ENCODE measurements around the gene SLC2A10. TPM values are rescaled to one million over a fixed set of nuclear protein-coding genes. Genes with fewer than 3 reads are reported as not detected.
A peak's percentile ranks its signal among the peaks of the same experiment; 100 is the strongest.

Gene SLC2A10
- total RNA-seq, 2 experiments from 2014 or later: not detected

DNA sequence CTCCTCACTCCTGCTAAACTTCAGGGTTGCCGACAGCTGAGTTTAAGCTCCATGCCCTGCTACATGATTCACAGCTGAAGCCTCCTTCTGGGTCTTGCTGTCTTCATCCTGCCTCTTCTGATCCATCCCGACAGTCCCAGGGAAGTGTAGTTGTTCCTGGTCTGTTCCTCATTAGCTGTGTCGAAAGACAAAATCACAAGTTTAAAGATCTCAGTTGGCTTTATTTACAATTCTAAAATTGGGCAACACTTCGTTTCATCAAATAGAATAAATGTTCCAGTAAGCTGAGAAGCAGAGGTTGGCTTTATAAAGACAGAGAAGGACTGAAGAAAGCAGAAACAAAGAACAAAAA is 4.1 kb upstream of the SLC2A10 start:
- intact Hi-C loops (cut with DNase I, micrococcal nuclease): no loop called here
- CTCF ChIA-PET: no interaction called here

GRCh38 chr20:46706242-46706641 is 3.2 kb upstream of the SLC2A10 start:
- no peak for ATAC-seq
- H3K4me1 Mint-ChIP-seq: peaks cover 11% of the 10 kb centered on the region
- CTCF ChIA-PET: no interaction called here
- peaks cover 44% of the 10 kb centered on the region for H3K27me3 Mint-ChIP-seq
- no peaks in the 10 kb centered on the region for H3K36me3 Mint-ChIP-seq (ENCODE audit: low read depth)
- no peak overlapping the region for H3K4me3 Mint-ChIP-seq
- POLR2A ChIA-PET: no interaction called here
- H3K27ac Mint-ChIP-seq: no peak overlapping the region
- no peak for DNase-seq
- H3K9me3 Mint-ChIP-seq (ENCODE audit: low read depth): peaks cover 6% of the 10 kb centered on the region
- intact Hi-C loops (cut with DNase I, micrococcal nuclease): no loop called here

More for the DNA sequence above, 4.1 kb upstream of the SLC2A10 start:
- H3K27me3 Mint-ChIP-seq: peaks cover 44% of the 10 kb centered on the region
- peaks cover 6% of the 10 kb centered on the region for H3K9me3 Mint-ChIP-seq (ENCODE audit: low read depth)
- ATAC-seq: no peak
- no peak overlapping the region for H3K27ac Mint-ChIP-seq
- peaks cover 10% of the 10 kb centered on the region for H3K4me1 Mint-ChIP-seq
- DNase-seq: no peak
- POLR2A ChIA-PET: no interaction called here
- H3K36me3 Mint-ChIP-seq (ENCODE audit: low read depth): no peaks in the 10 kb centered on the region
- no peak overlapping the region for H3K4me3 Mint-ChIP-seq

DNA sequence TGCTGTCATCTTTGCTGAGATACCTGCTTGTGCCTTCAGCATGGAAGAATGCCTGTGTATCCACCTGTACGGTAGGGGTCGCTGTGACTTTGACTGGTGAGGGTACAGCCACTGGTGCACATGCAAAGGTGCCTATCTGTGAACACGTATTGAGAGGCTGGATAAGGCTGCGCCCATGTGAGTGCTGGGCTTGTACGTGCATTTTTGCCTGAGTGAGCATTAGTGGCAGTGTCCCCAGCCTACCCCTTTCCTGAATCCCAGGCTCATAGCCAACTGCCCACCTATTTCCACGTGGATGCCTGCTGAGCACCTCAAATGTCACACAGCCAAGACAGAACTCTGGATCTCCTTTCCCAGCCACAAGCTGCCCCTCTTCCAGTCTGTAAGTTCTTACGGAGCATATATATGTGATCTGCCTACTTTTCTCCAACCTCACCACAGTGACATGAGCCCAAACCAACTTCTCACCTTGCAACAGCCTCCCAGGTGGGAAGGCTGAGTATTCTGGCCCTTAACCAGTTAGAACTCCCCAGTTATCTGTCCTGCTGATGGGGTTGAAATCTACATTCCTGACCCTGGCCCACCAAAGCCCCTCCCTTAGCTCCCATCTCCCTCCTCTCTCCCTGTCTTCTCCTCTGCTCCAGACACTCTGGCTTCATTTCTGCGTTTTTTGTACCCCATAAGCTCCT is 1.1 kb upstream of the SLC2A10 start:
- POLR2A ChIA-PET: no interaction called here
- Mint-ChIP-seq H3K4me1 (peaks cover 11% of the 10 kb centered on the region), H3K36me3 (ENCODE audit: low read depth) (no peaks in the 10 kb centered on the region), H3K9me3 (ENCODE audit: low read depth) (peaks cover 6% of the 10 kb centered on the region), H3K4me3 (no peak overlapping the region), H3K27ac (no peak overlapping the region), H3K27me3 (peaks cover 53% of the 10 kb centered on the region)
- CTCF ChIA-PET: interaction anchor here (0.9 kb wide), 1 partner anchor 40 kb away, joined by 4 read pairs; no protein-coding TSS in a partner anchor
- DNase-seq (peak; percentile 48), ATAC-seq (peak; percentile 30)
- intact Hi-C loops (cut with DNase I, micrococcal nuclease): no loop called here

GRCh38 chr20:46709055-46709458 is 392 bp upstream of the SLC2A10 start:
- ChIA-PET CTCF (interaction anchor here (0.9 kb wide), 1 partner anchor 39 kb away, joined by 4 read pairs; no protein-coding TSS in a partner anchor), POLR2A (no interaction called here)
- peaks cover 11% of the 10 kb centered on the region for H3K4me1 Mint-ChIP-seq
- H3K9me3 Mint-ChIP-seq (ENCODE audit: low read depth): peaks cover 6% of the 10 kb centered on the region
- DNase-seq (no peak), ATAC-seq (no peak)
- H3K4me3 Mint-ChIP-seq: peak overlapping the region; percentile 4
- no peaks in the 10 kb centered on the region for H3K36me3 Mint-ChIP-seq (ENCODE audit: low read depth)
- H3K27me3 Mint-ChIP-seq: peaks cover 59% of the 10 kb centered on the region
- no peak overlapping the region for H3K27ac Mint-ChIP-seq
- intact Hi-C loops (cut with DNase I, micrococcal nuclease): no loop called here

- intact Hi-C loops (cut with DNase I, micrococcal nuclease): no loop called here
- ChIA-PET CTCF (interaction anchor here (1.0 kb wide), 1 partner anchor 25 kb away, joined by 3 read pairs; no protein-coding TSS in a partner anchor), POLR2A (interaction anchor here (0.7 kb wide), 1 partner anchor 8 kb away, joined by 4 read pairs; no protein-coding TSS in a partner anchor)
- DNase-seq: no peak
- H3K4me1 Mint-ChIP-seq: peaks cover 11% of the 10 kb centered on the region
- peak overlapping the region; percentile 24 for H3K4me3 Mint-ChIP-seq
- H3K36me3 Mint-ChIP-seq (ENCODE audit: low read depth): no peaks in the 10 kb centered on the region
- H3K27me3 Mint-ChIP-seq: peaks cover 63% of the 10 kb centered on the region
- H3K27ac Mint-ChIP-seq: no peak overlapping the region
- peaks cover 6% of the 10 kb centered on the region for H3K9me3 Mint-ChIP-seq (ENCODE audit: low read depth)
- no peak for ATAC-seq
These were observed 884 bp downstream of the SLC2A10 start for GRCh38 chr20:46710153-46710913.

DNA sequence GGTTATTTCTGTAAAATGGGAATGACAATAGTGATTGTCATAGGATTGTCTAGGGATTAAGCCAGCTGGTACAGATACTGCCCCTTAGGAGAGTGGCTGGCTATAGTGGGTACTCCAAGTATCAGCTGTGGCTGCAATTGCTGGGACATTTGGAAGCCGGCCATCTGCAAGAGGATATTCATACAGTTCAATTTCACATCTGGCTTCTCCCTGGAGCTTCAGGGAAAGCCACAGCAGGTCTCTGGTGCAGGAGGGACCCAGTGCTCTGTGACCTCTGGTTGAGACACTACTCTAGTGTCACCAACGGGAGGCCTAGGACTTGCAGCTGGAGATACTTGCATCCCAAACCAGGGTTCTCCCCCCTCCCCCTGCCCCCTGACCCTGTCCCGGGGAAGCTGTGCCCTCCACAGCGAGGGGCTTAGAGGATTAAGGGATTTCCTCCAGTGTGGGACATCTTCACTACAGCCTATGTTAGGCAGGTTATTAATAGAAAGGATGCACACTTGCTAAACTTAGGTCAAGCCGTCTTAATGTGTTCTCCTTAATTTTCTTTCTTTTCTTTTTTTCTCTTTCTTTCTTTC is 2.7 kb downstream of the SLC2A10 start:
- intact Hi-C loops (cut with DNase I, micrococcal nuclease): no loop called here
- CTCF ChIA-PET: no interaction called here
- Mint-ChIP-seq H3K27ac (no peak overlapping the region), H3K36me3 (ENCODE audit: low read depth) (no peaks in the 10 kb centered on the region), H3K4me3 (no peak overlapping the region), H3K4me1 (peaks cover 11% of the 10 kb centered on the region), H3K27me3 (peaks cover 55% of the 10 kb centered on the region), H3K9me3 (ENCODE audit: low read depth) (no peaks in the 10 kb centered on the region)
- POLR2A ChIA-PET: no interaction called here
- DNase-seq (no peak), ATAC-seq (no peak)

- H3K9me3 Mint-ChIP-seq (ENCODE audit: low read depth): no peaks in the 10 kb centered on the region
- H3K36me3 Mint-ChIP-seq (ENCODE audit: low read depth): no peaks in the 10 kb centered on the region
- H3K4me1 Mint-ChIP-seq: peaks cover 8% of the 10 kb centered on the region
- no peak for DNase-seq
- CTCF ChIA-PET: no interaction called here
- intact Hi-C loops (cut with DNase I, micrococcal nuclease): no loop called here
- no peak overlapping the region for H3K27ac Mint-ChIP-seq
- H3K27me3 Mint-ChIP-seq: peaks cover 42% of the 10 kb centered on the region
- ATAC-seq: no peak
- POLR2A ChIA-PET: no interaction called here
- H3K4me3 Mint-ChIP-seq: no peak overlapping the region
These were observed 4.7 kb downstream of the SLC2A10 start for GRCh38 chr20:46713957-46714834.

GRCh38 chr20:46715292-46715756 is 5.9 kb downstream of the SLC2A10 start:
- H3K4me3 Mint-ChIP-seq: no peak overlapping the region
- no peak overlapping the region for H3K27ac Mint-ChIP-seq
- no peak for ATAC-seq
- peaks cover 36% of the 10 kb centered on the region for H3K27me3 Mint-ChIP-seq
- DNase-seq: no peak
- peaks cover 1% of the 10 kb centered on the region for H3K4me1 Mint-ChIP-seq
- ChIA-PET CTCF (no interaction called here), POLR2A (no interaction called here)
- no peaks in the 10 kb centered on the region for H3K36me3 Mint-ChIP-seq (ENCODE audit: low read depth)
- intact Hi-C loops (cut with DNase I, micrococcal nuclease): no loop called here
- H3K9me3 Mint-ChIP-seq (ENCODE audit: low read depth): peaks cover 6% of the 10 kb centered on the region

- ATAC-seq (no peak), DNase-seq (no peak)
- no peak overlapping the region for H3K27ac Mint-ChIP-seq
- H3K36me3 Mint-ChIP-seq (ENCODE audit: low read depth): no peaks in the 10 kb centered on the region
- ChIA-PET POLR2A (interaction anchor here (0.5 to 0.6 kb wide), 2 partner anchors 8 to 633 kb away, joined by 3 to 4 read pairs; no protein-coding TSS in a partner anchor), CTCF (no interaction called here)
- no peaks in the 10 kb centered on the region for H3K4me1 Mint-ChIP-seq
- H3K4me3 Mint-ChIP-seq: no peak overlapping the region
- H3K9me3 Mint-ChIP-seq (ENCODE audit: low read depth): peaks cover 8% of the 10 kb centered on the region
- peaks cover 23% of the 10 kb centered on the region for H3K27me3 Mint-ChIP-seq
- intact Hi-C loops (cut with DNase I, micrococcal nuclease): no loop called here
These were observed 8.5 kb downstream of the SLC2A10 start for GRCh38 chr20:46717818-46718541.

DNA sequence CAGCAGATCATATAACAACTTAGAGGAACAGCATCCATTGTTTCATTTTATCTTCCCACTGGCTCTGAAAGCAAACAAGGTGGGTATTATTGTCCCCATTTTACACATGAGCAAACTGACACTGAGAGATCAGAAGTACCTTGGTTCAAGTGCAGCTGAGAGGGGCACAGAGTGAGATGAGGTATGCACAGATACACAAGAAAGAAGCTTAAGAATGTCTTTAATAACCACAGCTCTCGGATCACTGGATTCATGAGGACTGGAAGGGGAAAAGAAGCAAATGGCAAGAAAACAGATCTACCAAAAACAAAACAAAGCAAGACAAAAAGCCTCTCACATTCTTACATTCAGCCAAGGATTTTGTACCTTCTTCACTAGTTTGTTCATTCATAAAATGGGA is 10.6 kb downstream of the SLC2A10 start:
- Mint-ChIP-seq H3K9me3 (ENCODE audit: low read depth) (peaks cover 8% of the 10 kb centered on the region), H3K27ac (no peak overlapping the region), H3K4me1 (no peaks in the 10 kb centered on the region), H3K4me3 (no peak overlapping the region), H3K36me3 (ENCODE audit: low read depth) (no peaks in the 10 kb centered on the region), H3K27me3 (peaks cover 6% of the 10 kb centered on the region)
- intact Hi-C loops (cut with DNase I, micrococcal nuclease): no loop called here
- no peak for DNase-seq
- ChIA-PET POLR2A (no interaction called here), CTCF (interaction anchor here (0.9 kb wide), 1 partner anchor 11 kb away, joined by 4 read pairs; no protein-coding TSS in a partner anchor)
- ATAC-seq: no peak

Measured in activated CD4-positive, alpha-beta T cell treated with anti-CD3 and anti-CD28 coated beads for 36 hours (primary cell).